ENCODE results near the gene RBM25.

RBM25 gene

DNA sequence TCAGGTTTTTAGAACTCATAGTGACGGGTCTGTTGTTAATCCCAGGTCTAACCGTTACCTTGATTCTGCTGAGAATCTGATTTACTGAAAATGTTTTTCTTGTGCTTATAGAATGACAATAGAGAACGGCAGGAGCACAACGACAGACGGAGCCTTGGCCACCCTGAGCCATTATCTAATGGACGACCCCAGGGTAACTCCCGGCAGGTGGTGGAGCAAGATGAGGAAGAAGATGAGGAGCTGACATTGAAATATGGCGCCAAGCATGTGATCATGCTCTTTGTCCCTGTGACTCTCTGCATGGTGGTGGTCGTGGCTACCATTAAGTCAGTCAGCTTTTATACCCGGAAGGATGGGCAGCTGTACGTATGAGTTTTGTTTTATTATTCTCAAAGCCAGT is 112.4 kb downstream of the RBM25 start:
- CTCF ChIA-PET = interaction anchor here (1.3 kb wide), 1 partner anchor 20 kb away, joined by 3 read pairs; no protein-coding TSS in a partner anchor
- POLR2A ChIA-PET = no interaction called here
- DNase-seq (ENCODE audit: extremely low spot score) = no peak
- TF ChIP-seq, protein P1, sequence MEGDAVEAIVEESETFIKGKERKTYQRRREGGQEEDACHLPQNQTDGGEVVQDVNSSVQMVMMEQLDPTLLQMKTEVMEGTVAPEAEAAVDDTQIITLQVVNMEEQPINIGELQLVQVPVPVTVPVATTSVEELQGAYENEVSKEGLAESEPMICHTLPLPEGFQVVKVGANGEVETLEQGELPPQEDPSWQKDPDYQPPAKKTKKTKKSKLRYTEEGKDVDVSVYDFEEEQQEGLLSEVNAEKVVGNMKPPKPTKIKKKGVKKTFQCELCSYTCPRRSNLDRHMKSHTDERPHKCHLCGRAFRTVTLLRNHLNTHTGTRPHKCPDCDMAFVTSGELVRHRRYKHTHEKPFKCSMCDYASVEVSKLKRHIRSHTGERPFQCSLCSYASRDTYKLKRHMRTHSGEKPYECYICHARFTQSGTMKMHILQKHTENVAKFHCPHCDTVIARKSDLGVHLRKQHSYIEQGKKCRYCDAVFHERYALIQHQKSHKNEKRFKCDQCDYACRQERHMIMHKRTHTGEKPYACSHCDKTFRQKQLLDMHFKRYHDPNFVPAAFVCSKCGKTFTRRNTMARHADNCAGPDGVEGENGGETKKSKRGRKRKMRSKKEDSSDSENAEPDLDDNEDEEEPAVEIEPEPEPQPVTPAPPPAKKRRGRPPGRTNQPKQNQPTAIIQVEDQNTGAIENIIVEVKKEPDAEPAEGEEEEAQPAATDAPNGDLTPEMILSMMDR (IDR thresholded peaks at IDR 0.05; ENCODE audit: control extremely low read depth, extremely low read depth, low read depth, missing control alignments) = no peak

GRCh38 chr14:73172500-73172899 is 114.2 kb downstream of the RBM25 start:
- TF ChIP-seq, protein P1 (IDR thresholded peaks at IDR 0.05; ENCODE audit: control extremely low read depth, extremely low read depth, low read depth, missing control alignments) = no peak
- ChIA-PET POLR2A (no interaction called here), CTCF (interaction anchor here (0.8 to 4.8 kb wide), 12 partner anchors 9 to 659 kb away, joined by 3 to 33 read pairs (median 4); no protein-coding TSS in a partner anchor)
- no peak for DNase-seq (ENCODE audit: extremely low spot score)

GRCh38 chr14:73173092-73173735 is 114.9 kb downstream of the RBM25 start:
- TF ChIP-seq, protein P1 (IDR thresholded peaks at IDR 0.05; ENCODE audit: control extremely low read depth, extremely low read depth, low read depth, missing control alignments) = peak; percentile 49
- ChIA-PET POLR2A (no interaction called here), CTCF (interaction anchor here (0.7 to 4.8 kb wide), 17 partner anchors 8 to 659 kb away, joined by 3 to 33 read pairs (median 3); partner anchors contain the start of gene RBM25)
- peak; percentile 31 for DNase-seq (ENCODE audit: extremely low spot score)

All from GM10248 (cell line).